NCI-H1092 (cell line): ENCODE measurements around the gene DNASE1L3.

Experiments used
- DNase-seq: peaks from one replicate; lab custom pipeline; 2025; lab: John Stamatoyannopoulos, UW

The DNASE1L3 gene

GRCh38 chr3:58179235-58180098 lies 31.3 kb downstream of the DNASE1L3 start:
- no peak for DNase-seq

GRCh38 chr3:58178528-58179234 lies 32.1 kb downstream of the DNASE1L3 start:
- no peak for DNase-seq

- DNase-seq: peak; percentile 45
These were observed 32.8 kb downstream of the DNASE1L3 start for GRCh38 chr3:58177747-58178527.

GRCh38 chr3:58176827-58177489 lies 33.8 kb downstream of the DNASE1L3 start:
- no peak for DNase-seq

GRCh38 chr3:58176185-58176530 lies 34.6 kb downstream of the DNASE1L3 start:
- no peak for DNase-seq

GRCh38 chr3:58175437-58176184 lies 35.2 kb downstream of the DNASE1L3 start:
- DNase-seq: no peak

- no peak for DNase-seq
These were observed 35.7 kb downstream of the DNASE1L3 start for GRCh38 chr3:58175187-58175436.

GRCh38 chr3:58173669-58174398 lies 36.9 kb downstream of the DNASE1L3 start:
- peak; percentile 38 for DNase-seq

- no peak for DNase-seq
These were observed 37.6 kb downstream of the DNASE1L3 start for GRCh38 chr3:58173029-58173668.

GRCh38 chr3:58171126-58171525 lies 39.6 kb downstream of the DNASE1L3 start:
- DNase-seq: no peak

- no peak for DNase-seq
These were observed 40.4 kb downstream of the DNASE1L3 start for GRCh38 chr3:58170376-58170775.

GRCh38 chr3:58169371-58169770 lies 41.4 kb downstream of the DNASE1L3 start:
- DNase-seq: no peak

GRCh38 chr3:58168498-58168897 lies 42.3 kb downstream of the DNASE1L3 start:
- DNase-seq: no peak

GRCh38 chr3:58167431-58168351 lies 43.1 kb downstream of the DNASE1L3 start:
- no peak for DNase-seq

GRCh38 chr3:58164906-58165821 lies 45.6 kb downstream of the DNASE1L3 start:
- peak; percentile 49 for DNase-seq

- peak; percentile 80 for DNase-seq
These were observed 46.4 kb downstream of the DNASE1L3 start for GRCh38 chr3:58164199-58164879.

- DNase-seq: no peak
These were observed 47.5 kb downstream of the DNASE1L3 start for GRCh38 chr3:58163234-58163633.
